A673 (cell line): ENCODE data around the gene ADARB2. TPM values are rescaled to one million over a fixed set of nuclear protein-coding genes. Genes with fewer than 3 reads are reported as not detected.

Experiments
- BruUV-seq: library from RNA; stranded (reverse); fragments of 400-500 nt; replicated peaks from 2 replicates; lab custom pipeline; 2021; lab: Mats Ljungman, UMichigan
- CTCF ChIA-PET: fragments of 300-600 bp; sonication (Branson Sonifier 250); formaldehyde crosslinking; loops from one replicate; lab custom pipeline; 2022; ENCODE audit warnings: antibody characterized with exemption; lab: Charles Lee
- POLR2A ChIA-PET: fragments of 300-600 bp; sonication (Branson Sonifier 250); formaldehyde crosslinking; loops from one replicate; lab custom pipeline; 2022; ENCODE audit warnings: antibody characterized with exemption; ENCODE audit not compliant: low non-redundant PET; lab: Charles Lee
- DNase-seq: peaks from one replicate; pipeline ENCODE4 v3.0.0-alpha.2; 2015; ENCODE audit warnings: low spot score
- H3K27ac ChIP-seq: fragments of 200-600 bp; sonication (generic); 2 replicates; pipeline ENCODE4 v1.5.1; 2016; ENCODE audit warnings: mixed run types, low read depth, mild to moderate bottlenecking, mixed read lengths, antibody characterized with exemption, low read length; ENCODE audit not compliant: poor library complexity, severe bottlenecking
- H3K27me3 ChIP-seq: fragments of 200-600 bp; sonication (generic); replicated peaks from 2 replicates; pipeline ENCODE4 v1.6.1; 2017; ENCODE audit warnings: mixed run types, low read depth, mild to moderate bottlenecking, mixed read lengths, antibody characterized with exemption, low read length; ENCODE audit not compliant: insufficient read depth, poor library complexity
- H3K36me3 ChIP-seq: fragments of 200-600 bp; sonication (generic); 2 replicates; pipeline ENCODE4 v1.6.1; 2016; ENCODE audit warnings: mixed run types, mild to moderate bottlenecking, mixed read lengths, antibody characterized with exemption, low read length; ENCODE audit not compliant: insufficient read depth, poor library complexity, severe bottlenecking
- H3K4me1 ChIP-seq: fragments of 200-600 bp; sonication (generic); 2 replicates; pipeline ENCODE4 v1.6.1; 2017; ENCODE audit warnings: mixed run types, mild to moderate bottlenecking, mixed read lengths, antibody characterized with exemption, low read length; ENCODE audit not compliant: insufficient read depth, poor library complexity, severe bottlenecking
- H3K4me3 ChIP-seq: fragments of 200-600 bp; sonication (generic); 2 replicates; pipeline ENCODE4 v1.5.1; 2016; ENCODE audit warnings: low read depth, mixed run types, mild to moderate bottlenecking, mixed read lengths, low read length; ENCODE audit not compliant: poor library complexity, severe bottlenecking
- H3K9me3 ChIP-seq: fragments of 200-600 bp; sonication (generic); 2 replicates; pipeline ENCODE4 v1.6.1; 2016; ENCODE audit warnings: mixed run types, low read depth, mild to moderate bottlenecking, mixed read lengths, antibody characterized with exemption, low read length; ENCODE audit not compliant: poor library complexity, severe bottlenecking
- CTCF ChIP-seq: fragments of 300-800, 200-600 bp; sonication (generic); conservative IDR thresholded peaks from 2 replicates; pipeline ENCODE4 v1.5.1; 2017; ENCODE audit warnings: low read depth, mild to moderate bottlenecking, antibody characterized with exemption, low read length, moderate library complexity, mixed read lengths
- EZH2 ChIP-seq: fragments of 200-600 bp; sonication (generic); IDR thresholded peaks from 2 replicates; pipeline ENCODE4 v1.6.1; 2017; ENCODE audit warnings: borderline replicate concordance, low read depth, mild to moderate bottlenecking, mixed read lengths, antibody characterized with exemption, low read length; ENCODE audit not compliant: poor library complexity, severe bottlenecking
- intact Hi-C: fragments of 100-400 bp; cut with micrococcal nuclease; formaldehyde crosslinking; loops from one replicate; pipeline ENCODE4 v1.10.0; 2022; ENCODE audit not compliant: unreplicated experiment
- total RNA-seq: library from RNA; stranded (reverse); gene quantifications from 2 replicates; pipeline ENCODE4 v1.2.3, GENCODE V29; 2021

Gene ADARB2
- total RNA-seq, 1 experiment from 2014 or later = not detected

GRCh38 chr10:1686491-1686749 lies 50.9 kb downstream of the ADARB2 start:
- CTCF ChIA-PET = no interaction called here

GRCh38 chr10:1685699-1686490 lies 51.4 kb downstream of the ADARB2 start:
- ChIA-PET POLR2A (no interaction called here), CTCF (no interaction called here)
- intact Hi-C loops = no loop called here
- Histone ChIP-seq H3K36me3 (no peaks in the 10 kb centered on the region), H3K9me3 (no peaks in the 10 kb centered on the region), H3K27ac (no peak overlapping the region), H3K27me3 (peaks cover 79% of the 10 kb centered on the region), H3K4me3 (no peak overlapping the region), H3K4me1 (no peaks in the 10 kb centered on the region)
- DNase-seq = no peak
- no TSS peak for BruUV-seq
- TF ChIP-seq CTCF = no peak
- TF ChIP-seq EZH2 = no peak

More at GRCh38 chr10:1686491-1686749, 50.9 kb downstream of the ADARB2 start:
- Histone ChIP-seq H3K27ac (no peak overlapping the region), H3K27me3 (peaks cover 77% of the 10 kb centered on the region), H3K9me3 (no peaks in the 10 kb centered on the region), H3K4me3 (no peak overlapping the region), H3K4me1 (no peaks in the 10 kb centered on the region), H3K36me3 (no peaks in the 10 kb centered on the region)
- POLR2A ChIA-PET = no interaction called here
- BruUV-seq = no TSS peak
- TF ChIP-seq CTCF (no peak), EZH2 (no peak)
- no peak for DNase-seq
- intact Hi-C loops = no loop called here

DNA sequence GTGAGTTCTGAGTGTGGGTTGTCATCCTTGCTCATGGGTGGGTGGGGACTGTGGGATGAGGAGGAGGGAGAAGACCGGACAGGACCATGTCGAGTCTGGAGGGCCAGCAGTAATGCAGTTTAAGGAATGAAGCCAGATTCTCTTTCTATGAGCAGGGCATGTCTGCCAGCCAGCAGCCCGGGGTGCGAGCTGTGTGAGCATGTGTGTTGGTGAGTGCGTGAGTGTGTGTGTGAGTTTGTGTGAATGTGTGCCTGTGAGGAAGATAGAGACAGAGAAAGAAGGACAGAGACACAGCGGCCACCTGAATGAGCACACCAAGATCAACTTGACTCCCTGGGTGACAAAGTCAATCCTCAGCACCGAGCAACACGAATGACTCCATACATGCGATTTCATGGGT lies 52.3 kb downstream of the ADARB2 start:
- intact Hi-C loops = no loop called here
- no peak overlapping the region for H3K4me3 ChIP-seq
- no peak for DNase-seq
- H3K27me3 ChIP-seq = peaks cover 87% of the 10 kb centered on the region
- H3K9me3 ChIP-seq = no peaks in the 10 kb centered on the region
- TF ChIP-seq CTCF (no peak), EZH2 (no peak)
- no peaks in the 10 kb centered on the region for H3K36me3 ChIP-seq
- POLR2A ChIA-PET = no interaction called here
- BruUV-seq = no TSS peak
- CTCF ChIA-PET = interaction anchor here (0.7 kb wide), 1 partner anchor 265 kb away, joined by 4 read pairs; no protein-coding TSS in a partner anchor
- no peak overlapping the region for H3K27ac ChIP-seq
- no peaks in the 10 kb centered on the region for H3K4me1 ChIP-seq
